IMR-90 (cell line): ENCODE measurements around the gene TSPAN3.

Source experiments
- BHLHE40 ChIP-seq: fragments of 150-350 bp; IDR thresholded peaks from 2 replicates; pipeline ENCODE4 v1.6.1; 2016; ENCODE audit warnings: mild to moderate bottlenecking, low read depth, low read length
- CEBPB ChIP-seq: IDR thresholded peaks from 2 replicates; pipeline ENCODE4 v1.6.1; 2012; ENCODE audit warnings: low read depth, low read length, improper control_type of control experiment
- CHD1 ChIP-seq: IDR thresholded peaks from 2 replicates; pipeline ENCODE4 v1.6.1; 2012; ENCODE audit warnings: low read depth, low read length, improper control_type of control experiment
- CTCF ChIP-seq: conservative IDR thresholded peaks from 2 replicates; pipeline ENCODE4 v1.5.1; 2012; ENCODE audit warnings: mild to moderate bottlenecking, low read depth, low read length, improper control_type of control experiment
- MAFK ChIP-seq: IDR thresholded peaks from 2 replicates; pipeline ENCODE4 v1.6.1; 2012; ENCODE audit warnings: low read depth, low read length, improper control_type of control experiment
- POLR2A ChIP-seq: IDR thresholded peaks from 2 replicates; pipeline ENCODE4 v1.6.1; 2012; ENCODE audit warnings: mild to moderate bottlenecking, low read depth, low read length
- RAD21 ChIP-seq: IDR thresholded peaks from 2 replicates; pipeline ENCODE4 v1.6.1; 2012; ENCODE audit warnings: low read length, improper control_type of control experiment
- RFX5 ChIP-seq: IDR thresholded peaks from 2 replicates; pipeline ENCODE4 v1.8.0; 2012; ENCODE audit warnings: low read depth, mild to moderate bottlenecking, low read length, moderate library complexity
- TF ChIP-seq, protein P1 (sequence below): fragments of 150-350 bp; IDR thresholded peaks from 2 replicates; pipeline ENCODE4 v1.6.1; 2017; ENCODE audit warnings: mild to moderate bottlenecking, antibody characterized with exemption, low read length, low read depth

- no peak for TF ChIP-seq CTCF
- TF ChIP-seq RFX5, result no peak
- TF ChIP-seq CHD1, result no peak
- no peak for TF ChIP-seq BHLHE40
- no peak for TF ChIP-seq POLR2A
- TF ChIP-seq RAD21, result no peak
- TF ChIP-seq, protein P1, sequence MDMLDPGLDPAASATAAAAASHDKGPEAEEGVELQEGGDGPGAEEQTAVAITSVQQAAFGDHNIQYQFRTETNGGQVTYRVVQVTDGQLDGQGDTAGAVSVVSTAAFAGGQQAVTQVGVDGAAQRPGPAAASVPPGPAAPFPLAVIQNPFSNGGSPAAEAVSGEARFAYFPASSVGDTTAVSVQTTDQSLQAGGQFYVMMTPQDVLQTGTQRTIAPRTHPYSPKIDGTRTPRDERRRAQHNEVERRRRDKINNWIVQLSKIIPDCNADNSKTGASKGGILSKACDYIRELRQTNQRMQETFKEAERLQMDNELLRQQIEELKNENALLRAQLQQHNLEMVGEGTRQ, result no peak
- no peak for TF ChIP-seq CEBPB
- no peak for TF ChIP-seq MAFK
These were observed 33.2 kb upstream of the TSPAN3 start for GRCh38 chr15:77104155-77104554.
